SK-MEL-5 (cell line): Measurements from ENCODE around the gene SIAH2. TPM values are rescaled to one million over a fixed set of nuclear protein-coding genes. Genes with fewer than 3 reads are reported as not detected.

ENCODE experiments used
- DNase-seq: peaks from one replicate; pipeline ENCODE4 v3.0.0-alpha.2; 2016; ENCODE audit warnings: low read depth, low spot score
- in situ Hi-C: cut with HindIII; loops from 2 replicates; pipeline ENCODE4 v1.10.0; 2016; ENCODE audit warnings: low sequenced_read_pairs, high pct_unique_total_duplicates, low pct_unique_long_range_greater_than_20kb
- total RNA-seq: library from RNA; depleted of rRNA; stranded (reverse); fragments of >200 nt; shearing (Covaris generic); gene quantifications from 2 replicates; pipeline ENCODE4 v1.2.3, GENCODE V29; 2014; rRNA removed

SIAH2 gene
- total RNA-seq, 1 experiment from 2014 or later, result 22.1 TPM

DNA sequence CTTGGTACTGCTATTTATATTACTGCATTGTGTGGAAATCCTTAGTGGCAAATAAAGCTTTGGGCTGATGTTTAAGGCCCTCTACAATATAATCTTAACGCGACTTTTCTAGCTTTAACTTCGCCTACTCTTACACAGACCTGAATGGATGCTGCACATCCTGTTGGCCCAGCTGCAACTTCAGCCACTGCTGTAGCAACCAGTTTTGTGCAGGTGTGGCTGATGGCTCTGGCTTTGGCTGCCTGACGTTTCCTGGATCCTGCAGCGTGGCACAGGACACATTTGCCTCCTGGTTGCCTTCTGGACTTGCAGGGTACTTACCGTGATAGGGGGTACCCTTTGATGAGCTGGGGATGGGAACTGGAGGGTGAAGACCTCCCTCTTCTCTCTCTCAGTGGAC lies 39.0 kb downstream of the SIAH2 start:
- in situ Hi-C loops, result no loop called here
- no peak for DNase-seq

DNA sequence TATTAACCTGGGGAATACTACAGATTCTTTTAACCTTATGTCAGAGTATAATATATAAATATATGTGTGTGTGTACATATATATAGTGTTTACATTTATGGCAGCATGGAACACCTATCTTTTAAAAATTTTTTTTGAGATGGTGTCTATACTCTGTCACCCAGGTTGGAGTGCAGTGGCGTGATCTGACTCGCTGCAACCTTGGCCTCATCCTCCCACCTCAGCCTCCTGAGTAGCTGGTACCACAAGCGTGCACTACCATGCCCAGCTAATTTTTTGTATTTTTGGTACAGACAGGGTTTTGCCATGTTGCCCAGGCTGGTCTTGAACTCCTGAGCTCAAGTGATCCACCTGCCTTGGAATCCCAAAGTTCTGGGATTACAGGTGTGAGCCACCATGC lies 40.7 kb downstream of the SIAH2 start:
- in situ Hi-C loops, result no loop called here
- no peak for DNase-seq

- peak; percentile 78 for DNase-seq
- in situ Hi-C loops, result no loop called here
These were observed 41.5 kb downstream of the SIAH2 start for GRCh38 chr3:150721285-150722130.

DNA sequence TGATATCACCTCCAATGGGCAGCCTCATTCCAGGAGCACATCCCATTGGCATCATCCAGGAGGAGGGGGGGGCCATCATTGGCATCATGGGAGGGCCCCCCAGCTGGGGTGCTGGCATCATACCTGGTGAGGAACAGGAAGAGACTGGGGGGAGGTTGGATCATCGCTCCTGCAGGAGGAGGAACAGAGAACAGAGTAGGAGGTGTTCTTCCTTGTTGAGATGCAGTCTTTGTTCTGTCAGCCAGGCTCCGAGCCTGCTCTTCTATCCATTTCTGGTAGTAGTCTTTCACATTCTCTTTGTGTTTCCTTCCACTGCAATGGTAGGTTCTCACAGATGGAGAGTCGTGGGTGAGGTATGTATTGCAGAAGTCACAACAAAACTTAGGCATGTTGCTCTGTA lies 42.5 kb downstream of the SIAH2 start:
- DNase-seq, result no peak
- in situ Hi-C loops, result no loop called here

- in situ Hi-C loops, result no loop called here
- no peak for DNase-seq
These were observed 52.9 kb downstream of the SIAH2 start for GRCh38 chr3:150710097-150710496.

DNA sequence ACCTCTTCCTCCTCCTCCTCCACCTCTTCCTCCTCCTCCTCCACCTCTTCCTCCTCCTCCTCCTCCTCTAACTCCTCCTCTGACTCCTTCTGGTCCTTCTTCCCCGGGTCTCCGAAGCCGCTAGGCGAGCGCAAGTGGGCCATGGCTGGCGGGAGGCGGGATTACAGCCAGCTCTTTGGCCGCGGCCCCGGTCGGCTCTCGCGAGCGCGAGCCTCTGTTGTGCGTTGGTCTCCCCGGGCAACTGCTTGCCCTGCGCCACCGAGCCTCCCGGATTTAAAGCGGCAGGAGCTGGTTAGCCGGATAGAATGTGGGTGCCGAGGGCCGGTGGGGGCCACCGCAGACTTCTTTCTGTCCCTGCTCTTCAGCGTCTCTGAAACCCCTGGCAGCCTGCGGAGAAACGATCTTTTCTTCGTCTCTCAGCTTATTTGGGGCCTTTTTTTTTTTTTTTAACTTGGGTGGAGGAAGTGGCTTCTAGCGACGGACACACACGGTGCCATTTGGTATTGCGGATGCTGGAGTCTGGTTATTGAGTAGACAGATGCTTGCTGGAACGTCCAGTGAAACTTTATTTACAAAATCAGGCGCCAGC lies 59.1 kb downstream of the SIAH2 start, which contains the start of gene ERICH6:
ERICH6 (minus strand) TSS at position 165 of the 589 bp plus-strand sequence; CDS start at position 143, 22 bp downstream.
- DNase-seq, result peak; percentile 89
- in situ Hi-C loops, result no loop called here

DNA sequence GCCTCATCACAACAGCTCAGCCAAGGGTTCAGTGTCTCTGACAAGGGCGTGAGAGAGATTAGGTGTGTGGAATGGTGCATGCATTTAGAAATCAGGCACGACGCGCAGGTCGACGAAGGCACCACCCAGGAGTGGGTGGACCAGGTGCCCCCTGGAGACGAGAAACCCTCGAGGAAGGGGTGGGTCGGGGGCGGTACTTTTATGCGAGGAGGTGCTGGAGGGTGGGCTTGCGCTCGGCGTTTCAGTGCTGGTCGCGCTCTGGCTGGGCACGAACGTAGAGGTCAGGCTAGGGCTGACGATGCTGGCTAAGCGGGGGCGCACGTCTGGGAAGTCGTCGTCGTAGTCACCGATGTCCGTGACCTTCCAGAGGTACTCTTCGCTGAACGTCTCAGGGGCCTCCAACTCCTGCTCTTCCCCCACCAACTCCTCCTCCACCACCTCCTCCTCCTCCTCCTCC lies 59.6 kb downstream of the SIAH2 start:
- in situ Hi-C loops, result no loop called here

DNA sequence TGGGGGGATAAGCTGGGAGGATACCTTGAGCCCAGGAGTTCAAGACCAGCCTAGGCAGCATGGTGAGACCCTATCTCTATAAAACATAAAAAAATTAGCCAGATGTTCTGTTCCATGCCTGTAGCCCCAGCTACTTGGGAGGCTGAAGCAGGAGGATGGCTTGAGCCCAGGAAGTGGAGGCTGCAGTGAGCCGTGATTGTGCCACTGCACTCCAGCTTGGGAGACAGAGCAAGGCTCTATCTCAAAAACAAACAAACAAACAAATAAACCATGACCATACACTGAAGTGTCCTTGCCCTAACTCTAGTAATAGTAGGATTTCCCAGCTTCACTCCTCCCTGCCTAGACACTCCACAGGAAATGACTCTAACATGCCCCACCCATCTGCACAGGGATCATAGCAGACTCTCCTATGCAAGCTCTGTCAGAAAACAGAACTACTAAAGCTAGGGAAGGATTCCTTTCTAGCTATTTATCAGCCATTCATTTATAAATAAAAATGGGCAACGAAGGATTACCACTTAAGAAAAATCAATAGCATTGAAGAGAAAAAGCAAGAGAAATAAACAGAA lies 63.8 kb downstream of the SIAH2 start:
- in situ Hi-C loops, result no loop called here
- peak; percentile 15 for DNase-seq

More for the DNA sequence above, 59.6 kb downstream of the SIAH2 start:
- DNase-seq, result peak; percentile 14

DNA sequence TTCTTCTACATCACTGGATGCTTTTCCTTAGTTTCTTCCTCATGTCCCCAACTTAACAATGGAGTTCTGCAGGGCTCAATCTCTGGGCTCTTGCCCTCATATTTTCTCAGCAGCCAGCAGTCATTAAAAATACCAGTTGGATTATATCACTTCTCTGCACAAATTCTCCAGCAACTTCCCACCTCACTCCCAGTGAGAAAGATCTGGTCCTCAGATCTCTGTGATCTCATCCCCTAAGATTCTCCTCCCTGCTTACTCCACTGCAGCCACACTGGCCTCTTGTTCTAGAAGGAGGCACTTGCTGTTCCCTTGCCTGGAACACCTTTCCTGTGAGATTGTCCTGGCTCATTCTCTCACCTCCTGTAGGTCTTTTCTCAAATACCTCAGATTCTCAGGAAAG lies 65.3 kb downstream of the SIAH2 start:
- in situ Hi-C loops, result no loop called here
- DNase-seq, result no peak

- in situ Hi-C loops, result no loop called here
- no peak for DNase-seq
These were observed 71.4 kb downstream of the SIAH2 start for GRCh38 chr3:150691414-150692040.

Other genes with a start within 250 kb of the SIAH2 start
- 72.6 and 89.6 TPM in 2 replicates for gene SERP1, start 216.7 kb downstream of the SIAH2 start, total RNA-seq
- gene EIF2A, start 216.4 kb downstream of the SIAH2 start, total RNA-seq, result 174 and 200 TPM in 2 replicates
- 176 and 191 TPM in 2 replicates for gene SELENOT, start 159.8 kb downstream of the SIAH2 start, total RNA-seq
- not detected in 2 replicates for gene ERICH6, start 59.2 kb downstream of the SIAH2 start, total RNA-seq
- gene MINDY4B, start 142.3 kb upstream of the SIAH2 start, total RNA-seq, result not detected in 2 replicates
- not detected in 2 replicates for gene CLRN1, start 209.6 kb upstream of the SIAH2 start, total RNA-seq